ENCODE results near the gene CRYBB1.

The CRYBB1 gene

GRCh38 chr22:26564672-26565071 is 53.2 kb downstream of the CRYBB1 start:
- no peaks in the 10 kb centered on the region for H3K9me3 ChIP-seq (ENCODE audit: control insufficient read depth in 2 of 2, low read length in 2 of 2)
- no peak overlapping the region for H3K9ac ChIP-seq (ENCODE audit: low read length in 2 of 2)
- no peak overlapping the region for H3K4me3 ChIP-seq (ENCODE audit: low read length in 2 of 2)
- H3K27ac ChIP-seq (ENCODE audit: low read length): no peak overlapping the region
- H3K4me1 ChIP-seq (ENCODE audit: control insufficient read depth, insufficient read depth, low read length): no peaks in the 10 kb centered on the region
- no peaks in the 10 kb centered on the region for H3K27me3 ChIP-seq (ENCODE audit: control insufficient read depth in 1 of 2, insufficient read depth in 2 of 2, low read length in 2 of 2)
- H3K36me3 ChIP-seq (ENCODE audit: control insufficient read depth in 2 of 2, insufficient read depth in 2 of 2, low read length in 2 of 2): no peaks in the 10 kb centered on the region

GRCh38 chr22:26564181-26564580 is 53.6 kb downstream of the CRYBB1 start:
- no peak overlapping the region for H3K27ac ChIP-seq (ENCODE audit: low read length)

GRCh38 chr22:26563022-26563421 is 54.8 kb downstream of the CRYBB1 start:
- H3K4me3 ChIP-seq (ENCODE audit: low read length in 2 of 2): no peak overlapping the region
- H3K9ac ChIP-seq (ENCODE audit: low read length in 2 of 2): no peak overlapping the region
- H3K4me1 ChIP-seq (ENCODE audit: control insufficient read depth, insufficient read depth, low read length): no peaks in the 10 kb centered on the region
- no peaks in the 10 kb centered on the region for H3K36me3 ChIP-seq (ENCODE audit: control insufficient read depth in 2 of 2, insufficient read depth in 2 of 2, low read length in 2 of 2)
- H3K9me3 ChIP-seq (ENCODE audit: control insufficient read depth in 2 of 2, low read length in 2 of 2): no peaks in the 10 kb centered on the region
- H3K27ac ChIP-seq (ENCODE audit: low read length): no peak overlapping the region
- H3K27me3 ChIP-seq (ENCODE audit: control insufficient read depth in 1 of 2, insufficient read depth in 2 of 2, low read length in 2 of 2): no peaks in the 10 kb centered on the region

More at GRCh38 chr22:26564181-26564580, 53.6 kb downstream of the CRYBB1 start:
- Histone ChIP-seq H3K4me1 (ENCODE audit: control insufficient read depth, insufficient read depth, low read length) (no peaks in the 10 kb centered on the region), H3K9ac (ENCODE audit: low read length in 2 of 2) (no peak overlapping the region), H3K27me3 (ENCODE audit: control insufficient read depth in 1 of 2, insufficient read depth in 2 of 2, low read length in 2 of 2) (no peaks in the 10 kb centered on the region), H3K9me3 (ENCODE audit: control insufficient read depth in 2 of 2, low read length in 2 of 2) (no peaks in the 10 kb centered on the region), H3K4me3 (ENCODE audit: low read length in 2 of 2) (no peak overlapping the region), H3K36me3 (ENCODE audit: control insufficient read depth in 2 of 2, insufficient read depth in 2 of 2, low read length in 2 of 2) (no peaks in the 10 kb centered on the region)

GRCh38 chr22:26561756-26562417 is 55.9 kb downstream of the CRYBB1 start:
- H3K4me1 ChIP-seq (ENCODE audit: control insufficient read depth, insufficient read depth, low read length): no peaks in the 10 kb centered on the region
- H3K27ac ChIP-seq (ENCODE audit: low read length): no peak overlapping the region
- H3K36me3 ChIP-seq (ENCODE audit: control insufficient read depth in 2 of 2, insufficient read depth in 2 of 2, low read length in 2 of 2): no peaks in the 10 kb centered on the region

GRCh38 chr22:26559961-26560575 is 57.8 kb downstream of the CRYBB1 start:
- Histone ChIP-seq H3K9ac (ENCODE audit: low read length in 2 of 2) (no peak overlapping the region), H3K4me3 (ENCODE audit: low read length in 2 of 2) (no peak overlapping the region), H3K4me1 (ENCODE audit: control insufficient read depth, insufficient read depth, low read length) (no peaks in the 10 kb centered on the region), H3K9me3 (ENCODE audit: control insufficient read depth in 2 of 2, low read length in 2 of 2) (no peaks in the 10 kb centered on the region), H3K27ac (ENCODE audit: low read length) (no peak overlapping the region), H3K27me3 (ENCODE audit: control insufficient read depth in 1 of 2, insufficient read depth in 2 of 2, low read length in 2 of 2) (no peaks in the 10 kb centered on the region), H3K36me3 (ENCODE audit: control insufficient read depth in 2 of 2, insufficient read depth in 2 of 2, low read length in 2 of 2) (no peaks in the 10 kb centered on the region)

More at GRCh38 chr22:26561756-26562417, 55.9 kb downstream of the CRYBB1 start:
- Histone ChIP-seq H3K27me3 (ENCODE audit: control insufficient read depth in 1 of 2, insufficient read depth in 2 of 2, low read length in 2 of 2) (no peaks in the 10 kb centered on the region), H3K9me3 (ENCODE audit: control insufficient read depth in 2 of 2, low read length in 2 of 2) (no peaks in the 10 kb centered on the region), H3K9ac (ENCODE audit: low read length in 2 of 2) (no peak overlapping the region), H3K4me3 (ENCODE audit: low read length in 2 of 2) (no peak overlapping the region)

GRCh38 chr22:26558248-26558895 is 59.5 kb downstream of the CRYBB1 start:
- Histone ChIP-seq H3K9ac (ENCODE audit: low read length in 2 of 2) (no peak overlapping the region), H3K4me1 (ENCODE audit: control insufficient read depth, insufficient read depth, low read length) (no peaks in the 10 kb centered on the region), H3K36me3 (ENCODE audit: control insufficient read depth in 2 of 2, insufficient read depth in 2 of 2, low read length in 2 of 2) (no peaks in the 10 kb centered on the region), H3K4me3 (ENCODE audit: low read length in 2 of 2) (no peak overlapping the region), H3K27ac (ENCODE audit: low read length) (no peak overlapping the region), H3K9me3 (ENCODE audit: control insufficient read depth in 2 of 2, low read length in 2 of 2) (no peaks in the 10 kb centered on the region), H3K27me3 (ENCODE audit: control insufficient read depth in 1 of 2, insufficient read depth in 2 of 2, low read length in 2 of 2) (no peaks in the 10 kb centered on the region)

- H3K27ac ChIP-seq (ENCODE audit: low read length): no peak overlapping the region
- no peaks in the 10 kb centered on the region for H3K27me3 ChIP-seq (ENCODE audit: control insufficient read depth in 1 of 2, insufficient read depth in 2 of 2, low read length in 2 of 2)
- no peaks in the 10 kb centered on the region for H3K9me3 ChIP-seq (ENCODE audit: control insufficient read depth in 2 of 2, low read length in 2 of 2)
- no peaks in the 10 kb centered on the region for H3K36me3 ChIP-seq (ENCODE audit: control insufficient read depth in 2 of 2, insufficient read depth in 2 of 2, low read length in 2 of 2)
- no peak overlapping the region for H3K4me3 ChIP-seq (ENCODE audit: low read length in 2 of 2)
- no peaks in the 10 kb centered on the region for H3K4me1 ChIP-seq (ENCODE audit: control insufficient read depth, insufficient read depth, low read length)
- H3K9ac ChIP-seq (ENCODE audit: low read length in 2 of 2): no peak overlapping the region
Observed at GRCh38 chr22:26556904-26557303, 60.9 kb downstream of the CRYBB1 start.

GRCh38 chr22:26555478-26555877 is 62.3 kb downstream of the CRYBB1 start:
- H3K9me3 ChIP-seq (ENCODE audit: control insufficient read depth in 2 of 2, low read length in 2 of 2): no peaks in the 10 kb centered on the region
- H3K36me3 ChIP-seq (ENCODE audit: control insufficient read depth in 2 of 2, insufficient read depth in 2 of 2, low read length in 2 of 2): no peaks in the 10 kb centered on the region
- H3K9ac ChIP-seq (ENCODE audit: low read length in 2 of 2): no peak overlapping the region
- H3K27me3 ChIP-seq (ENCODE audit: control insufficient read depth in 1 of 2, insufficient read depth in 2 of 2, low read length in 2 of 2): no peaks in the 10 kb centered on the region
- no peak overlapping the region for H3K4me3 ChIP-seq (ENCODE audit: low read length in 2 of 2)
- H3K27ac ChIP-seq (ENCODE audit: low read length): no peak overlapping the region
- H3K4me1 ChIP-seq (ENCODE audit: control insufficient read depth, insufficient read depth, low read length): no peaks in the 10 kb centered on the region

GRCh38 chr22:26554956-26555355 is 62.9 kb downstream of the CRYBB1 start:
- Histone ChIP-seq H3K36me3 (ENCODE audit: control insufficient read depth in 2 of 2, insufficient read depth in 2 of 2, low read length in 2 of 2) (no peaks in the 10 kb centered on the region), H3K4me3 (ENCODE audit: low read length in 2 of 2) (no peak overlapping the region), H3K9me3 (ENCODE audit: control insufficient read depth in 2 of 2, low read length in 2 of 2) (no peaks in the 10 kb centered on the region), H3K27ac (ENCODE audit: low read length) (no peak overlapping the region), H3K4me1 (ENCODE audit: control insufficient read depth, insufficient read depth, low read length) (no peaks in the 10 kb centered on the region), H3K9ac (ENCODE audit: low read length in 2 of 2) (no peak overlapping the region), H3K27me3 (ENCODE audit: control insufficient read depth in 1 of 2, insufficient read depth in 2 of 2, low read length in 2 of 2) (no peaks in the 10 kb centered on the region)

GRCh38 chr22:26553056-26553752 is 64.6 kb downstream of the CRYBB1 start:
- H3K4me1 ChIP-seq (ENCODE audit: control insufficient read depth, insufficient read depth, low read length): no peaks in the 10 kb centered on the region
- H3K36me3 ChIP-seq (ENCODE audit: control insufficient read depth in 2 of 2, insufficient read depth in 2 of 2, low read length in 2 of 2): no peaks in the 10 kb centered on the region
- no peaks in the 10 kb centered on the region for H3K9me3 ChIP-seq (ENCODE audit: control insufficient read depth in 2 of 2, low read length in 2 of 2)
- no peak overlapping the region for H3K27ac ChIP-seq (ENCODE audit: low read length)
- H3K27me3 ChIP-seq (ENCODE audit: control insufficient read depth in 1 of 2, insufficient read depth in 2 of 2, low read length in 2 of 2): no peaks in the 10 kb centered on the region
- H3K4me3 ChIP-seq (ENCODE audit: low read length in 2 of 2): no peak overlapping the region
- H3K9ac ChIP-seq (ENCODE audit: low read length in 2 of 2): no peak overlapping the region

All from stomach smooth muscle (tissue), 2 donors.